ENCODE results near the gene BBOF1.
"Not testable (repeated sequence)": the region's sequence is repeated elsewhere in the genome, so short reads cannot be mapped to it uniquely, and the experiment has no call there.

BBOF1 gene

GRCh38 chr14:74111395-74112216 is 92.5 kb downstream of the BBOF1 start:
- not testable (repeated sequence) for H3K27me3 ChIP-seq (ENCODE audit: insufficient read depth, low read length)

More at GRCh38 chr14:74111395-74112216, 92.5 kb downstream of the BBOF1 start:
- H3K36me3 ChIP-seq (ENCODE audit: insufficient read depth, low read depth, low read length) = peaks cover 35% of the 10 kb centered on the region
- not testable (repeated sequence) for H3K4me3 ChIP-seq (ENCODE audit: low read length); H3K4me1 ChIP-seq (ENCODE audit: insufficient read depth, low read length); H3K9me3 ChIP-seq (ENCODE audit: insufficient read depth, low read depth, low read length); H3K27ac ChIP-seq (ENCODE audit: low read length); H3K9ac ChIP-seq (ENCODE audit: low read depth, low read length)
